GM18907 (cell line): ENCODE results near the gene SLC2A14.
"Not testable (repeated sequence)": the region's sequence is repeated elsewhere in the genome, so short reads cannot be mapped to it uniquely, and the experiment has no call there.

Experiments used
- ATAC-seq: cut with Tn5 transposase; IDR thresholded peaks from one replicate; pipeline ENCODE4 v1.9.1; 2021; ENCODE audit warnings: mild to moderate bottlenecking, moderate library complexity; ENCODE audit not compliant: unreplicated experiment

SLC2A14 gene

DNA sequence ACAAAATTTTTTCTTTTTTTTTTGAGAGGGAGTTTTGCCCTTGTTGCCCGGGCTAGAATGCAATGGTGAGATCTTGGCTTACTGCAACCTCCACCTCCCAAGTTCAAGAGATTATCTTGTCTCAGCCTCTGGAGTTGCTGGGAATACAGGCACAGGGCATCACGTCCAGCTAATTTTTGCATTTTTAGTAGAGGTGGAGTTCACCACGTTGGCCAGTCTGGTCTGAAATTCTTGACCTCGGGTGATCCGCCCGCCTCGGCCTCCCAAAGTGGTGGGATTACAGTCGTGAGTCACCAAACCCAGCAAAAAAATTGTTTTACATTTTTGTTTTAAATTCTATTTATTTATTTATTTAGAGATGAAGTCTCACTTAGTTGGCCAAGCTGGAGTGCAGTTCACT is 4.7 kb upstream of the SLC2A14 start:
- ATAC-seq = no peak

DNA sequence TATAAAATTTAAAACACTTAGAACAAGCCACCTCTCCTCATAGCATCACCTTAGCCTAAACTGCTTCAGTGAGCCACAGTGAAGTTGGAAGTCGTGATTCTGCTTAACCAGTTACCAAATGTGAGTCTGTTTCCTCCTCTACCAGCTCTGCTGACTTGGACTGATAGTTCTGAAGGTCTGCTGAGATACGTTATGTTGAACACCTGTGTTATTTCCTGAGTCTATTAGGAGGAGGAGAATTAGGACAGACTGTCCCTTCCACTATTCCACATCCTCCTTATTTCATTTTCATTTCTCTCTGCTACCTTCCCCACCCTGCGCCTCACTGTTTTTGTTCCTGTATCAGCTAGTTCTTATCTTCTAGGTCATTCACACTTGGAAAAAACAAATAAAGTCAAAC is 2.4 kb downstream of the SLC2A14 start:
- no peak for ATAC-seq

DNA sequence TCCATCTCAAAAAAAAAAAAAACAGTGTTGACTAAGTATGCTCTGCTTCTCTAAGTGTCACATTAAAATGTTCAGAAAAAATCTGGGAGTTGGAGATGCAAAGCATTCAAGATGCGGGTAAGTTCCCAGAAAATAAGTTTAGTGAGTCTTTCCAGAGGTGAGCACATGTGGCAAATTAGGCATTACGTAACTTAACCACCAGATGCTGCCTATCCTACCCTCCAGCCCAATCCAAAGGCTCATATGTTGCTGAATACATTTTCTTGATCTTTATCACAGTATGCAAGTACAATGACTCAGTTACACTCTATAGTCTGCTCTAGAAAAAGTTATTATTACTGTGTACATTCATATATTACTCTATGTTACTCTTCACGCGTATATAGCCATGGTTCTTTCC is 3.6 kb downstream of the SLC2A14 start:
- no peak for ATAC-seq

DNA sequence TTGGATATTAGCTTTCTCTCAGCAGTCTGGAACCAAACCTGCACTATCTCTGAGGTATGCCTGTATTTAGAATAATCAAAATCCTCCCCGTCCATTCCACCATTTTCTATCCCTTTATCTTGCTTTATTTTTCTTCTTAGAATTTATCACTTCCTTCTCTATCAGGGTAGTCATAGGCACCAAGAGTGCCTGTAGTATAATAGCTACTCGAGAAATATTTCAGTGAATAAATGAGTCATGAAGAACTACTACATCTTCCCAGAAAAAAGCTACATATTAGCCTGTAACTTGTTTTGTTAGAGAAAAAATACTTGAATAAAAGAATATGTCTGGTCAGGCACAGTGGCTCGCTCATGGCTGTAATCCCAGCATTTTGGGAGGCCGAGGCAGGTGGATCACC is 4.3 kb downstream of the SLC2A14 start:
- ATAC-seq = no peak

DNA sequence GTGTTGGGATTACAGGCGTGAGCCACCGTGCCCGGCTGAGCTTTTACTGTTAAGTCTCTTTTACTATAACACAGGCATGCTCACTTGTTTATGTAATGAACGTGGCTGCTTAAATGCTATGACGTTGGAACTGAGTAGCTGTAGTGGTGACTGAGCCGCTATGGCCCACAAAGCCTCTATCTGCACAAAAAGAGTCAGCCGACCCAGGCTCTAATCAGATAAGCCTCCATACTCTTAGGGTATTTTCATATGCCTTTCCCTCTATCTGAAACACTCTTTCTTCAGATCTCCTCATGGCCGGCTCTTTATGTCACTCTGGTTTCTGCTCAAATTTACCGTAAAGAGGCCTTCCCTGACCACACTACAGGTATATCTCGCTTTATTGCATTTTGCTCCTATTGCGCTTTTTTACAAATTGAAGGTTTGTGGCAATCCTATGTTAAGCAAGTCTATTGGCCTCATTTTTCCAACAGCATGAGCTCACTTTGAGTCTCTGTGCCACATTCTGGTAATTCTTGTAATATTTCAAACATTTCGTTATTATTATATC is 8.0 kb downstream of the SLC2A14 start:
- ATAC-seq = no peak

DNA sequence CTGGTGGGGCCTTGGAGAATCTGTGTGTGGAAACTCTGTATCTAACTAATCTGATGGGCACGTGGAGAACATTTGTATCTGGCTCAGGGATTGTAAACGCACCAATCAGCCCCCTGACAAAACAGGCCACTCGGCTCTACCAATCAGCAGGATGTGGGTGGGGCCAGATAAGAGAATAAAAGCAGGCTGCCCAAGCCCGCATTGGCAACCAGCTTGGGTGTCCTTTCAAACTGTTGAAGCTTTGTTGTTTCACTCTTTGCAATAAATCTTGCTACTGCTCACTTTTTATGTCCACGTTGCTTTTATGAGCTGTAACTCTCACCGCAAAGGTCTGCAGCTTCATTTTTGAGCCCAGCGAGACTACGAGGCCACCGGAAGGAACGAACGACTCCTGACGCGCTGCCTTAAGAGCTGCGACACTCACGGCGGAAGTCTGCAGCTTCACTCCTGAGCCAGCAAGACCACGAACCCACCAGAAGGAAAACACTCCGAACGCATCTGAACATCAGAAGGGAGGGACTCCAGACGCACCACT is 9.8 kb downstream of the SLC2A14 start:
- ATAC-seq = not testable (repeated sequence)

DNA sequence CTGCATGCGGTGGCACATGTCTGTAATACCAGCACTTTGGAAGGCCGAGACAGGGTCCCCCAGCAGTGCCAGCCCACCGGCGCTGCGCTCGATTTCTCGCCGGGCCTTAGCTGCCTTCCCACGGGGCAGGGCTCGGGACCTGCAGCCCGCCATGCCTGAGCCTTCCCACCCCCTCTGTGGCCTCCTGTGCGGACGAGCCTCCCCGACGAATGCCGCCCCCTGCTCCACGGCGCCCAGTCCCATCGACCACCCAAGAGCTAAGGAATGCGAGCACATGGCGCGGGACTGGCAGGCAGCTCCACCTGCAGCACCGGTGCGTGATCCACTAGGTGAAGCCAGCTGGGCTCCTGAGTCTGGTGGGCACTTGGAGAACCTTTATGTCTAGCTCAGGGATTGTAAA is 10.4 kb downstream of the SLC2A14 start:
- ATAC-seq = not testable (repeated sequence)

DNA sequence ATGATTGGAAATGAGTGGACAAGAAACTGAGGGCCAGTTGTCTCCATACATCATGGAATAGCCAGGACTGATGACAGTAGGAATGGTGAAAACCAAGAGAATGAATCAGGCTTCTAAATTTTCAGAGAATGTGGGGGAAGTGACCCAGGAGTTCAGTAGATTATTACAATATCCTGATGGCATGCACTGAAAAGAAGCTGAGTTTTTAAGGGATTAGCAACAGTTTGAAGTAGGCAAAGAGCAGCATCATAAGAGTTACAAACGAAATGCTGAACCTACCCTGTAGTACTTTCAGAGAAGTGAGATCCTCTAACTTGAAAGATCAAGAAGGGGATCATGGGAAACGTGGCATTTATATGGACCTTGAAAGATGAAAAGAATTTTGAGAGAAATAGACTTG is 13.2 kb downstream of the SLC2A14 start:
- ATAC-seq = no peak

DNA sequence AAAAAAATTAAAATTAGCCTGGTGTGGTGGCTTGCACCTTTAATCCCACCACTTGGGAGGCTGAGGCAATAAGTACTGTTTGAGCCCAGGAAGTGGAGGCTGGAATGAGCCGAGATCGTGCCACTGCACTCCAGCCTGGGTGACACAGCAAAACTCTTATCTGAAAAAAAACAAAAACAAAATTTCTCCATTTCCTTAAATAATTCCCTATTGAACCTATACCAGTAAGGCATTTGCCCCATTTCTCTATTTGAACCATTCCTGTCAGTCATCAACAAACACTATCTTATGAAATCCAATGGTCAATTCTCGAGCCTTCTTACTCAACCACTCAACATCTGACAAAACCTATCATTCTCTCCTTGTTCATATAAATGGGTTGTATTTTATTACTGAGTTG is 14.7 kb downstream of the SLC2A14 start:
- no peak for ATAC-seq

DNA sequence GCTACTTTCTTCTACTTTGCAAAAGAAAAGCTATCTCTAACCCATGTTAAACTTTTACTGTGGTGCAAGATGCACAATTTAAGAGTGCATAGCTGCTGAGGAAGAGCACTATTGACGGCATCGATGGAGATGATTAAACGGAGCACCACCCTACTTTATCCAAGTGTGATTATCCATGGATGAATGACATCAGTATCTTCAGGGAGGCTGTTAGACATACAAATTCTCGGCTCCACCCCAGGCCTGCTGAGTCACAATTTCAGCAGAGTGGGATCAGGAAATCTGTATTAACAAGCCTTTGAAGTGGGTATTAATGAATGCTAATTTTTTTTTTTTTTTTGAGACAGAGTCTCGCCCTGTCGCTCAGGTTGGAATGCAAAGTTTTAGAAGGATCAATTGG is 16.2 kb downstream of the SLC2A14 start:
- ATAC-seq = no peak

DNA sequence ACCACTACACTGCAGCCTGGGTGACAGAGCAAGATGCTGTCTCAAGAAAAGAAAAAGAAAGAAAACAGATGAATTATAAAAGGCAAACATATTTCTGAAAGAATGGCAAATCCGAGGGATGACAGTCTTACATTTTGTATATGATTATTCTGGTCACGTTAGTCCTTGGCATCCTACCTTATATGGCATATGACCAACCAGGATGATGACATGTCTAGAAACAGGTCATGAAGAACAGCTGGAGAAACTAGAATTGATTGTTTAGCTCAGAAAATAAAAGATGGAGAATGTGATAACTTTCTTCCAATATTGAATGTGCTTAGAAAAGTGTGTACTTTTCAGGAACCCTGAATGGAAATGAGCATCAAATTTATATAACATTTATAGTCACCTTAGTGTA is 19.2 kb downstream of the SLC2A14 start:
- ATAC-seq = no peak

DNA sequence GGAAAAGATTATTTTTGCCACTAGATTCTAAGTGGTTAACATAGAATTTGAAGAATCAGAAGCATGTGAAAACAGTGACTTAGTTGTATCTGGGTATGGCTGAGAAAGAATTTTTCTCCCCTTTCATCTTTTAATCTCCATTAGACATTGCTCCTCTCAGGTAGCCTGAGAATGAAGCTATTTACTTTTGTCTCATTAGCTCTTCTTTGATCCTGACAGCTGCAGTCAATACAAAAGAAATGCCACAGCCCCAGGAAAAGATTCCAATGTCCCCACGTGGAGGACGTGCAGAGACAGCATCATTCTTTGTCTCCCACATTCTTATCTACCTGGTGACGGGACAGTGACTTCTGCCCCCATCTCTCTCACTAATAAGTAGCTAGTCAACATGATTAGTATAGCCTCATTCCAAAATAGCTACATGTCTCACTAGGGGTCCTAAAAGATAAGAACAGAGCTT is 21.1 kb downstream of the SLC2A14 start:
- not testable (repeated sequence) for ATAC-seq

DNA sequence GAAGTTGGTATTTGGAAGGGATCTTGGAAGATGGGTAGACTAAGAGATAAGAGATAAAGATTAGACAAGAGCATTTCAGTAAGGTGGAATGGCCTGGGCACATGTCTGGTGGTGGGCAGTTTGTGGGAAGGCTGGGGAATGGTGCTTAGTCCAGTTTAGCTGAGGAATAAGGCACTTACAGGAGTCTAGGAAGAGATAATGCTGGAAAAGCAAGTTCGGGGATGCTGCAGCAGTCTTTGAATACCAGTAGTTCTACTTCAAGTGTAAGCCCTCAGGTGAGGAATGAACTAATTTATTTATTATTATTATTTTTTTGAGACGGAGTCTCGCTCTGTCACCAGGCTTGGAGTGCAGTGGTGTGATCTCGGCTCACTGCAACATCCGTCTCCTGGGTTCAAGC is 22.6 kb downstream of the SLC2A14 start:
- not testable (repeated sequence) for ATAC-seq

DNA sequence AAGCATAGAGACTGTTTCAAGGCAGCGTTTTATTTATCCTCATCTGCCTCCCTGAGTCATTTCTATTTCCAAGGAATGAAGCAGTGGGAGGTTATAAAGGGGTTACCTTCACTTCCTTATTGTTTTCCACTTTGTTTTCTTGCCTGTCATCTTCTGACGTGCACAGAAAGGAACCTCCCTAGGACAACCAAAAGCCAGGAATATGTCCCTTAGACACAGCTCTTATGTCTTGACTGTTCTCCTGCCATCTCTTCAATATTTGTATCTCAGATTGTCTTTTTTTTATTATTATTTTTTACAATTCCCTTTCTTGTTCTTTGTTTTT is 24.7 kb downstream of the SLC2A14 start:
- not testable (repeated sequence) for ATAC-seq

DNA sequence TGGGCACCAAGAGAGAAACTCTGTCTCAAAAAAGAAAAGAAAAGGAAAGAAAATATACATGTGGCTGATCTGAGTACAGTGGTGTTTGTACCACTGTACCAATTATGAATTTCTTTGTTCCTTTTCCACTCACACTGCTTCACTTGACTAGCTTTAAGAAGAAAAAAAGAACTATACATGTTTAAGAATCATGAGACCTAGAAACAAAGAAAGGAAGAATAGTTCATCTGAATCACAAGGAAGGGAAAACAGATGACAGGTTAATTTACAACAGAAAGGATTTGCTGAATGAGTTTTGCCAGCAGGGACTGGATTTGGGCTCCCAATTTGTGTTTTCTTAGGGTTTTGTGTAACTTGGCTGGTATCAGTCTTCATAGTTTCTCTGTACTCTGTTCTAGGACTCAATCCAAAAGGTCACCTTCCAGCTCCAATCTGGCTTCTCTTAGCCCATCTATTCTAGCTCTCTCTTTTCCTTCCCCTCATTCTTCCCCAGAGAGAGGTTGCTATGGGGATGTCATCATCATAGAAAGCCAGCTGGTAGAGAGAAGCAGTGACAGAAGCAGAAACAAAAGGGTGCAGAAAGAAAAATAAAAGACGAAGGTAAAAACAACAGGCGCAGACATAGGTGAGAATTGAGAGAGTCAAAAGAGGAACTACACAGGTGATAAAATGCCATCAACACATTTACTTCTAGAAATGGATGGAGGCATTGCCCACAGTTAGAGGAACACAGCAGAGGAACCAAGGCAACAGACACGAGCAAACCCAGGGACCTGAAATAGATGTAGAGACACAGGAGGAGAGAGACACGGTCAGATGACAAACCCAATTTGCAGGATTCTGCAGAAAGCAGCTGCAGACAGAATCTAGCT is 25.3 kb downstream of the SLC2A14 start:
- not testable (repeated sequence) for ATAC-seq

DNA sequence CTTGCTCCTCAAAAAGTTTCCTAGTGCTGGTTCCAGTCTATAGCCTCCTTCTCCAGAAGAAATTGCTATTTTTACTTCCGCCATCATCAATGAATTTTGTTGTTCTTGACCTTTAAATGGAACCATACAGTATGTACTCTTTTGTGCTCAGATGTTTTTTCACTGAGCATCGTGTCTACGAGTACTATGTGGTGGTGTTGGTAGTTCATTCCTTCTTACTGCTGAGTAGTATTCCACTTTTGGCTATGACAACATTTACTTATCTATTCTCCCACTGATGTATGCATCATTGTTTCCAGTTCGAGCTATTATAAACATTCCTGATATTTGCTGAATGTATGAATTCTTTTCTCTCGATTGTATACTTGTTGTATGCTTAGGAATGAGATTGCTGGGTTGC is 28.6 kb downstream of the SLC2A14 start:
- no peak for ATAC-seq

DNA sequence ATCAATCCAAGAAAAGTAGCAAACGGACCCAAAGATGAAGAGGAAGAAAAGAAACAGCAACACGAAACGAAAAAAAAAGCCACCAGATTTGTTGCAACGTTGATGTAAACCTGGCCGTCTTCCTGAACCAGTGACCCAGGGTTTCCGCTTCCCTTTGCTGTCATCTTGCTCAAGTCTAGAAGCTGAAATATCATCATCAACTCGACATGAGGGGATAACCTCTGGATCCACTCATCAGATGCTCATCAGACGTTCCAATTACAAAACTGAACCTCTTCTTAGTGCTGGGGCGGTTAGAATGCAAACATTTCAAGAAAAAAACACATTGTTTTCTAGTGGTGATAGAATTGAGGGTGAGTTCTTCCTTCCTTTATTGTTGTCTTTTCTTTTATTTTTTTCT is 29.1 kb downstream of the SLC2A14 start:
- ATAC-seq = not testable (repeated sequence)

DNA sequence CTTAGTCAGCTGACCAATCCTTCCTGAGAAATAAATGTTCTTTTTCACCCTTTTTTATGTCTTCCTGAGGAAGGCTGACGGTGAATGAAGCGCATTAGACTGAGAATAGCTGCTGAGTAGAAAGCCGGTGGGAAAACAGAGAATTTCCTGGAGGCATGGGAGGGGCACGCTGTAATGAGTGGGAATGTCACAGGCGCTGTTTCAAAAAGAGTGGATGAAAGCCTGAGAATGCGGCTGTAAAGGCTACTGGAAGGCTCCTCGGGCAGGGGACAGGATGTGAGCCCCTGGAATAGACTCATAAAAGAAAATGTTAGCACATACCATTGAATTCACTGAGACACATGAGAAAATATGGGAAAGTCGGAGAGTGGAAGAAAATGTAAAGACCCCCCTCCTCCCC is 29.6 kb downstream of the SLC2A14 start:
- ATAC-seq = not testable (repeated sequence)

DNA sequence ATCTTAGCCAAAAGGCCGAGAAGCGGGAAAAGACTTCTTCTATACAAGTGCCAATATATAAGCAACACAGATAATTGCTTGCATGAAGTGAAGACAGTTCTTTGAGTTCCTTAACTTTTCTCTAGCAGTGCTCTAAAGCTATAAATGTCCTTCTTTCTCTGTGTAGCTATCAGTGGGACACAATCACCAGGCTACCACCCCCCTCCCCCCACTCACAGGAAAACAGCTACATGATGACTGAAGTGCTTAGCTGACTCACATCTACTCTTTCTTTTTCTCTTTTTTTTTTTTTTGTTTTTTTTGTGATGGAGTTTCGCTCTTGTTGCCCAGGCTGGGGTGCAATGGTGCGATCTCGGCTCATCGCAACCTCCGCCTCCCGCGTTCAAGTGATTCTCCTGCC is 30.3 kb downstream of the SLC2A14 start:
- ATAC-seq = not testable (repeated sequence)

DNA sequence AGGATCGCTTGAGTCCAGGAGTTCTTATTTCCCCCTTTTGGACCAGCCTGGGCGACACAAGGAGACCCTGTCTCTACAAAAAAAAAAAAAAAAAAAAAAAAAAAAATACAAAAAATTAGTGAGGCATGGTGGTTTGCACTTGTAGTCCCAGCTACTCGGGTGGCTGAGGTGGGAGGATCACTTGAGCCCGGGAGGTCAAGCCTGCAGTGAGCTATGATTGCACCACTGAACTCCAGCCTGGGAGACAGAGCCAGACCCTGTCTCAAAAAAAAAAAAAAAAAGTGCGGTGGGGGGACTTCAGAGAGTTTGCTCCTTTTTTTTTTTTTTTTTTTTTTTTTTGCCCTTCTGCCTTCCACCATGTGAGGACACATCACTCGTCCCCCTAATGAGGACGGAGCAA is 32.9 kb downstream of the SLC2A14 start:
- not testable (repeated sequence) for ATAC-seq

DNA sequence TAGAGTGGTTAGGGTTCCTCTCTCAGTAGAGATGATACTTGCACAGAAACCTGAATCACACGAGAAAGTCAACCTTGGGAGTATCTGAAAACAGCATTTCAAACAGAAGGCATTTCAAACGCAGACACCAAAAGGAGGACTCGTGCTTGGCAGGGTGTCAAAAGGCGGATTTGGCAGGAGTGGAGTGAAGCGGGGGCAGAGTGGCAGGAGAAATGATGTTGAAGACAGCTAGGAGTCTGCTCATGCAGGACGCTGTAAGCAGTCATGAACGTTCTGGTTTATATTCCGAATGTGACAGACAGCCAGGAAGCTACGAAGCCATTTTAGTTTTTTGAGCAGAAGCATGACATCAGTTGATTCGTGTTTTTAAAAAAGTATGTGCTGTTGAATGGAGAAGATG is 33.5 kb downstream of the SLC2A14 start:
- not testable (repeated sequence) for ATAC-seq

DNA sequence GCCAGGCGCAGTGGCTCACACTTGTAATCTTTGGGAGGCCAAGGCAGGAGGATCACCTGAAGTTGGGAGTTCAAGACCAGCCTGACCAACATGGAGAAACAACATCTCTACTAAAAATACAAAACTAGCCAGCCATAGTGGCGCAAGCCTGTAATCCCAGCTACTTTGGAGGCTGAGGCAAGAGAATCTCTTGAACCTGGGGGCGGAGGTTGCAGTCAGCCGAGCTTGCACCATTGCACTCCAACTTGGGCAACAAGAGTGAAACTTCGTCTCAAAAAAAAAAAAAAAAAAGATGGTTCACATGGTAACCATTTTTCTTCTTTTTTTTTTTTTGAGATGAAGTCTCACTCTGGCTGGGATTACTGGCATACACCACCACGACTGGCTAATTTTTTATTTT is 35.3 kb downstream of the SLC2A14 start:
- ATAC-seq = no peak
